Measurements from ENCODE around the gene TTC23.

TTC23 gene

GRCh38 chr15:99104788-99105513 lies 144.4 kb downstream of the TTC23 start, which contains the start of gene SYNM:
TSS of gene SYNM (plus strand) at chr15:99105080. CDS start at chr15:99105200, 120 bp downstream.
- DNase-seq (ENCODE audit: insufficient read length) (peak; percentile 59), FAIRE-seq (no peak)
- no peak for TF ChIP-seq POLR2A (IDR thresholded peaks at IDR 0.05; ENCODE audit: low read depth, low read length)
- no peak for TF ChIP-seq POLR2AphosphoS5 (IDR thresholded peaks at IDR 0.05; ENCODE audit: low read depth, low read length)
- TF ChIP-seq TAF1 (IDR thresholded peaks at IDR 0.05; ENCODE audit: borderline replicate concordance, low read depth, low read length): no peak

DNA sequence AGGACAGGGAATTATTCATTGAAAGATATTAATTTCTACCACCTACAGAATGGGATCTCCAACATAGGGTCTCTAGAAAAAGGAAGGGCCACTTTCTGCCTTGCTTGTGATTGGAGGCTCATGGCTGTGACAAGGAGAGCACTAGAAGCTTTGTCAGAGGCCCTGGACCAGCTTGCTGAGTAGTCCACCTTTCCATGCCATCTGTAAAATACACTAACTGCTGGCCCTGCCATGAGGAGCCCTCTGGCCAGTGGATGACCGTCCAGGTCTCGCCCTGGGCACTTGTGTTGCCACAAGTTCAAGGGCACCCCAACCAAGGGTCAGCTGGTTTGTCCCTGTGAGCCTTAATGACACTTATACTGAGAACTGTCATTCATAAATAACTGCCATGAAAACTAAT lies 146.1 kb downstream of the TTC23 start:
- TF ChIP-seq POLR2A (IDR thresholded peaks at IDR 0.05; ENCODE audit: low read depth, low read length): no peak
- no peak for TF ChIP-seq POLR2AphosphoS5 (IDR thresholded peaks at IDR 0.05; ENCODE audit: low read depth, low read length)
- no peak for TF ChIP-seq TAF1 (IDR thresholded peaks at IDR 0.05; ENCODE audit: borderline replicate concordance, low read depth, low read length)
- DNase-seq (ENCODE audit: insufficient read length) (no peak), FAIRE-seq (no peak)

DNA sequence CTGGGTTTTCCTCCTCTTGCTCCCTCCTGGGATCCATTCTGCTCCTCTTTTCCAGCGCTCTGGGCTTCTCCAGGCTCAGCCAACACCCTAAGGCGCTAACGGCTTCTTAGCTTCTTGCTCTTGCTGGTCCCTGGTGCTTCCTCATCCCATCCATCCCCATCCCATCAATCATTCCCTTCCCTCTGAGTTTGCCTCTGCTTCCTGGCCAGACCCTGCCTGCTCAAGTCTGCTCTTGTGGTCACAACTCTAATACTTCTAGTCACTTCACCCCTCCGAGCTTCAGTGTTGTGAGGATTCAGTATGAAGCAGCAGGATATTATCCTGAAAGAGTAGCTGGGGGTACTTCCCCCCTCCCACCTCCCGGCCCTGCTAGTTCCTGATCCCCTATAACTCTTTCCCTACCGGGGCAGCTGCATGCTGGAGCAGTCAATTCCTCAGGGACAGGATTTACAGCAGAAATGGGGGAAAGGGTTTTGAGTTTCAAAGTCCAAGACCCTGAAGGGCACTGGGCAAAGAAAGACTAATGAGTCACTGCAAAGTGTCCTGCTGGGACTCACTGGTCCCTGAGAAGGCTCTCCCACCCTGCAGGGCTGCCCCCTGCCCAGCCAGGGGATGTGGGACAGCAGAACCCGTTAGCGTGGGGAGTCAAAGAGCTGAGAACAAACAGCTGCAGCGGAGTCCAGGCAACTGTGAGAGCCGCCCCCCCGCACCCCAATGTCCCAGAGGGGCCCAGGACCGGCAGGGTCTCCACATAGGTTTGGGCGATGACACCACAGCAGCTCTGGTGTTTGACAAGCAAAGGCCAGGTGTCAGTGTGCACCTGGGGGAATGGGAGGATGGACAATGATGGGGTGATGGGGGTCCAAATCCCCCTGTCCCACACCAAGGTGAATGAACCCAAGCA lies 146.8 kb downstream of the TTC23 start:
- FAIRE-seq (no peak), DNase-seq (ENCODE audit: insufficient read length) (no peak)
- TF ChIP-seq POLR2AphosphoS5 (IDR thresholded peaks at IDR 0.05; ENCODE audit: low read depth, low read length) (no peak), TAF1 (IDR thresholded peaks at IDR 0.05; ENCODE audit: borderline replicate concordance, low read depth, low read length) (no peak), POLR2A (IDR thresholded peaks at IDR 0.05; ENCODE audit: low read depth, low read length) (no peak)

- FAIRE-seq: no peak
These were observed 147.9 kb downstream of the TTC23 start for GRCh38 chr15:99101501-99101900.

GRCh38 chr15:99100245-99101173 lies 148.9 kb downstream of the TTC23 start:
- TF ChIP-seq POLR2AphosphoS5 (IDR thresholded peaks at IDR 0.05; ENCODE audit: low read depth, low read length): no peak
- no peak for TF ChIP-seq POLR2A (IDR thresholded peaks at IDR 0.05; ENCODE audit: low read depth, low read length)
- no peak for TF ChIP-seq TAF1 (IDR thresholded peaks at IDR 0.05; ENCODE audit: borderline replicate concordance, low read depth, low read length)
- DNase-seq (ENCODE audit: insufficient read length): peak; percentile 50
- FAIRE-seq: peak; percentile 63

More at GRCh38 chr15:99101501-99101900, 147.9 kb downstream of the TTC23 start:
- TF ChIP-seq POLR2AphosphoS5 (IDR thresholded peaks at IDR 0.05; ENCODE audit: low read depth, low read length) (no peak), POLR2A (IDR thresholded peaks at IDR 0.05; ENCODE audit: low read depth, low read length) (no peak), TAF1 (IDR thresholded peaks at IDR 0.05; ENCODE audit: borderline replicate concordance, low read depth, low read length) (no peak)
- DNase-seq (ENCODE audit: insufficient read length): no peak

- no peak for FAIRE-seq
- no peak for DNase-seq (ENCODE audit: insufficient read length)
- no peak for TF ChIP-seq POLR2AphosphoS5 (IDR thresholded peaks at IDR 0.05; ENCODE audit: low read depth, low read length)
- no peak for TF ChIP-seq TAF1 (IDR thresholded peaks at IDR 0.05; ENCODE audit: borderline replicate concordance, low read depth, low read length)
- no peak for TF ChIP-seq POLR2A (IDR thresholded peaks at IDR 0.05; ENCODE audit: low read depth, low read length)
These were observed 149.7 kb downstream of the TTC23 start for GRCh38 chr15:99099661-99100060.

GRCh38 chr15:99098991-99099390 lies 150.4 kb downstream of the TTC23 start:
- FAIRE-seq (no peak), DNase-seq (ENCODE audit: insufficient read length) (no peak)
- TF ChIP-seq POLR2A (IDR thresholded peaks at IDR 0.05; ENCODE audit: low read depth, low read length) (no peak), TAF1 (IDR thresholded peaks at IDR 0.05; ENCODE audit: borderline replicate concordance, low read depth, low read length) (no peak), POLR2AphosphoS5 (IDR thresholded peaks at IDR 0.05; ENCODE audit: low read depth, low read length) (no peak)

DNA sequence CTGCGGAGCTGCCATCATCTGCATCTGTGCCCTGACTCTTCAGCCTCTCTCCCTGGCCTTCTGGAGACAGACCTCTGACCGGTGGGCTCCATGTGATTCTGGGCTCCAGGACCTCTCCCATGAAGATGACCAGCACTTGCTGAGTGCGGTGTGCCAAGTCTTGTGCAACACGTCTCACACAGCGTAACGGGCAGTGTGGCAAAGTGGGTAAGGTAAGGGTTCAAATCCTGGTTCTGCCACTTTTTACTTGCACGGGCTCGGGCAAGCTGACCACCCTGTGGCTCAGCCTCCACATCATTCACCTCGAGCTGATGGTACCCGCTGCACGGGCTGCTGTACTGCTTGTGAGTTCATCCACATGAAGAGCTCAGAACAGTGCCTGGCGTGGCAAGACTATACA lies 151.0 kb downstream of the TTC23 start:
- TF ChIP-seq POLR2AphosphoS5 (IDR thresholded peaks at IDR 0.05; ENCODE audit: low read depth, low read length): no peak
- FAIRE-seq: no peak

DNA sequence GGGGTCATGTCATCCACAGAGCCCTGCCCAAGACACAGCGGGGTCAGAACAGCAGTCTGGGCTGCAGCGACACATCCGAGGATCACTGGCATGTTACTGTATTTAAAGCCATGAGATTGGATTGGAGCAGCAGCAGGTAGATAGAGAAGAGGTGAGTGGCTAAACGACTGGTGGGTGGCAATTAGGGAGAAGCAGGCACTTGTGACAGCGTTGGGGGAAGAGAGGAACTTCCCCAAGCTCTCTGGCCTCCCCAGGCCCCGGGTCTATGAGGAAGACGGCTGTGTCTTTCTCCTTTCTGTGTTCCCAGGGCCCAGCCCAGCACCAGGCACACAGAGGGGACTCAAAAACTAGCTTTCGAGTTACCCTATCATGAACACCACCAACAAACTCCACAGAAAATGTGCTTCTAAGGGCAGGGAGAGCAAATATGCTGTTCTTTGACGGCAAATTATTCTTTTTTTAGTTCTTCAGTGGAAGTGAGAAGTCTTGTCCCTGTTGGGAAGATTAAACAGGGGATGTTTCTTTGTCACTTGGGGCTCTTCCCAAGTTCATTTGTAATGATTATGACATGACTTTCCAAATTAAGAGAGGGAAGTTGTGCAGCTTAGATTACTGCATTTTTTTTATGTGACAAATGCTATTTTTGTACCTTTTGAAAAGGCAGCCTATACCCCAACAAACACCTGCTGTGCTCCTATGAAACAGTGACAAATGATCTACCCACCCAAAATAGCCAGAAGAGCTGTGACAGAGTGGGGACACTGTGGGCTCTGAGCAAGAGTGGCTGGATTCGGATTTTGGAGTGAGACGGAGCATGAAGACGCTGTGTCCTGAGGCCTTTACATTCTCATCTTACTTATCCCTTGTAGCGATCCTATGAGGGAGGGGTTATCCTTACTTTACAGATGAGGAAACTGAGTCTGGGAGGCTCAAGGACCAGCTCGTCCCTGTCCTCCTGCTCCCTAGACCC lies 151.7 kb downstream of the TTC23 start:
- no peak for FAIRE-seq
- no peak for DNase-seq (ENCODE audit: insufficient read length)
- no peak for TF ChIP-seq POLR2AphosphoS5 (IDR thresholded peaks at IDR 0.05; ENCODE audit: low read depth, low read length)
- TF ChIP-seq TAF1 (IDR thresholded peaks at IDR 0.05; ENCODE audit: borderline replicate concordance, low read depth, low read length): no peak
- no peak for TF ChIP-seq POLR2A (IDR thresholded peaks at IDR 0.05; ENCODE audit: low read depth, low read length)

More for the DNA sequence above, 151.0 kb downstream of the TTC23 start:
- no peak for DNase-seq (ENCODE audit: insufficient read length)

DNA sequence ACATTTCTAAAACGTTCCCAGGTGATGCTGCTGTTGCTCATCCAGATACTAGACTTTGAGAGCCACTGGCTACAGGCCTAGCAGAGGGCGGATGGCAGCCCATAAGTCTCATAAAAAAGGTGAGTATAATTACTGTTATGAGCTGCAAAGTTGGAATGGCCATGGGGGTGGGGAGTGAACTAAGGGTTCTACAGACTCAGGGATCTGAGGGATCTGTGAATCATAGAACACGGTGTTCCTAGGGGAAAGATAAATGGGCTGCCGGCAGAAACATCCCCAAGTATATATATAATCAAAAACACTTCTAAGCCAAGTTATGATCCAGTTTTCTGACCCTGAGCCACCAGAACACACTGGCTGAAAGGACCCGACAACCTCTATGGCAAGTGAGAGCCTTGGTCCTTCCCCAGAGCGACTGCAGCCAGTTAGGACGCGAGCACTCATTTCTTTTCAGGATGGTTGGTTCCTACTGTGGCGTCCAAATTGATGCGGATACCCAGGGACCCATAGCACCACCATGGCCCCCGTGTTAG lies 152.4 kb downstream of the TTC23 start:
- no peak for DNase-seq (ENCODE audit: insufficient read length)
- no peak for FAIRE-seq
- TF ChIP-seq TAF1 (IDR thresholded peaks at IDR 0.05; ENCODE audit: borderline replicate concordance, low read depth, low read length) (no peak), POLR2A (IDR thresholded peaks at IDR 0.05; ENCODE audit: low read depth, low read length) (no peak), POLR2AphosphoS5 (IDR thresholded peaks at IDR 0.05; ENCODE audit: low read depth, low read length) (no peak)

All from GM12892 (cell line).